HG03045 (cell line): ENCODE measurements around the gene AMH.
"Not testable (repeated sequence)": the region's sequence is repeated elsewhere in the genome, so short reads cannot be mapped to it uniquely, and the experiment has no call there.

Experiments used
- ATAC-seq: cut with Tn5 transposase; IDR thresholded peaks from one replicate; pipeline ENCODE4 v1.9.1; 2021; ENCODE audit warnings: mild to moderate bottlenecking, moderate library complexity; ENCODE audit not compliant: unreplicated experiment

The AMH gene

GRCh38 chr19:2249010-2249866 lies at the start of gene AMH:
Gene AMH, plus strand, starts transcription at chr19:2249323. Its CDS starts 10 bp downstream, at chr19:2249333.
- no peak for ATAC-seq

DNA sequence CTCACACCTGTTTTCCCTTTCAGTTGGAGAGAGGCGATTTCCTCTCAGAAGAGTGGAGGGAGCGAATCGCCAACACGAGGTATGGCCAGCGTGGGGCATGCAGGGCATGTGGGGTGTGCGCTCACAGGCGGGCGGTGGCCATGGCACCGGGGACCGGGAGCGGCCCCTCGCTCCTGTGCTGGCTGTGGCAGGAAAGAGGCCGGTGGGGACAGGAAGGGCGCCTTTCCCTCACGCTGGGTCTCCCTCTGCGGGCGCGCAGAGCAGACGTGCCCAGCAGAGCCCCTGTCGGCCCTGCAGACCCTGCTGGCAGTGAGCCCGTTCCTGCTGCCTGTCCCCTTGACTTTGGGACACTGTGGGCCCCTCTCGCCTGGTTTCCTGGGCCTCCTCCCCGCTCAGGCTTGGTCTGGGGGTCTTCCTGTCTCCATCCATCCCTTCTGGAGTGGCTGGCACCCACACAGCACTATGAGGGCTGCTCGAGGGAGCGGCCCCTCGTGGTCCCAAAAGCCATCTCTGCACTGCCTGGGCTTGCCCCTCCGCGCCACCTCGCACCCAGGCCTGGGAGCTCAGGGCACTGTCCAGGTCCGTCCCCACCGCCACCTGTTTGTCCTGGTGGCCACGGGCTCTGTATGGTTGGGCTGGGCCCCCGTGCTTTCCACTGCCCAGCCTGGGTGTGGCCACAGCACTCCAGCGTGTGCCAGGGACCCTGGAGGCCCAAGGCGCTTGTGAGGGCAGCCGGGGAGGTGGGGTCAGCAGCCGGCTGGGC lies 49.1 kb upstream of the AMH start:
- ATAC-seq: no peak

- ATAC-seq: not testable (repeated sequence)
These were observed 48.4 kb upstream of the AMH start for GRCh38 chr19:2200624-2201294.

- no peak for ATAC-seq
These were observed 47.5 kb upstream of the AMH start for GRCh38 chr19:2201473-2202148.

DNA sequence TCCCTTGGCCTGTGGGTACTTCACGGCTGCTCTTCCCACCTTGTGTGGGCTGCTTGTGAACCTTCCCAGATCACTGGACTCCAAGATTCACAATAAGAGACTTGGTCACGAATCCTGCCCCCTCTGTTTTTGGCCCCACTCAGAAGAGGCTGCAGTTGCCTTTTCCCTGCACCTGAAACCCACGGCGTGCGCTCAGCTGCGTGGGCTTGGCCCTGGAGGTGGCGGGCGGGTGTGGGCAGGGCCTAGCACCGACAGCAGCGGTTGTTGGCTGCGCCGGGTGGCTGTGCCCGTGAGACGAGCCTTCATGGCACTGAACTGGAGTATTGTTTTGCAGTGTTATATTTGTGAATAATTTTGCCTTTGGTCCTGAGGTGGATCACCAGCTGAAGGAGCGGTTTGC lies 46.8 kb upstream of the AMH start:
- ATAC-seq: no peak

- no peak for ATAC-seq
These were observed 42.1 kb upstream of the AMH start for GRCh38 chr19:2207008-2207407.

- ATAC-seq: no peak
These were observed 40.9 kb upstream of the AMH start for GRCh38 chr19:2207991-2208860.

- no peak for ATAC-seq
These were observed 40.1 kb upstream of the AMH start for GRCh38 chr19:2208975-2209374.

GRCh38 chr19:2209408-2209807 lies 39.7 kb upstream of the AMH start:
- no peak for ATAC-seq

- ATAC-seq: no peak
These were observed 38.9 kb upstream of the AMH start for GRCh38 chr19:2210206-2210605.

GRCh38 chr19:2210987-2211740 lies 38.0 kb upstream of the AMH start:
- ATAC-seq: no peak

GRCh38 chr19:2212861-2213711 lies 36.0 kb upstream of the AMH start:
- no peak for ATAC-seq

GRCh38 chr19:2213799-2214198 lies 35.3 kb upstream of the AMH start:
- ATAC-seq: no peak

DNA sequence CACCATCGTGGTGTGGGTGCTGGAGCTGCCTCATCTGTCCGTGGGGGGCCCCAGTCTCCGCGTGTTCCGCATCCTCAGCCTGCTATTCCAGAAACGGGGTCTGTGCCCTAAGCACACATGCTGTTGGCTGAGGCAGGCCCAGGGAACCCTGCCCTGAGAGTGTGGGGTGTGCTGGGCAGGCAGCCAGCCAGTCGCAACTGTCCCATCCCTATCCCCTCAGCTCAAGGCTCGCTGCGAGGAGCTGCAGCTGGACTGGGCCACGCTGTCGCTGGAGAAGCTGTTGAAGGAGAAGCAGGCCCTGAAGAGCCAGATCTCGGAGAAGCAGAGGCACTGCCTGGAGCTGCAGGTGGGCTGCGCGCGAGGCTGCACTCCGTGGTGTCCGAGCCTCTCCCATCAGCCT lies 34.9 kb upstream of the AMH start:
- no peak for ATAC-seq

- ATAC-seq: no peak
These were observed 33.8 kb upstream of the AMH start for GRCh38 chr19:2215281-2215751.

- ATAC-seq: no peak
These were observed 32.5 kb upstream of the AMH start for GRCh38 chr19:2216361-2217225.

DNA sequence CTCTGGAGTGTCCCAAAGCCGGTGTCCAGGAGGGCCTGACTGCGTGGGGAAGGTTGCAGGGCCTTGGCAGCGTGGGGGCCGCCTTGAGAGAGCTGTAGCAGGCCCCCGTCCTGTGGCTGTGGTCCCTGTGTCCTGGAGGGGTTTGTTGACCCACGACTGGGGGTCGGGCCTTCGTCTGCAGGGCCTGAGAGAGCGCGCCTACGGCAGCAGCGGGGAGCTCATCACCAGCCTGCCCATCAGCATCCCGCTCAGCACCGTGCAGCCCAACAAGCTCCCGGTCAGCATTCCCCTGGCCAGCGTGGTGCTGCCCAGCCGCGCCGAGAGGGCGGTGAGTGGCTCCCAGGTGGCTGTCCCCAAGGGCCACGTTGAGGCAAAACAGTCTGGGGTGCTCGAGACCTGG lies 31.5 kb upstream of the AMH start:
- ATAC-seq: no peak
